Neural crest cell (in vitro differentiated cells): ENCODE results near the gene CFDP1. TPM values are rescaled to one million over a fixed set of nuclear protein-coding genes. Genes with fewer than 3 reads are reported as not detected.
A peak's percentile ranks its signal among the peaks of the same experiment; 100 is the strongest.

Experiments used
- DNase-seq: peaks from one replicate; pipeline ENCODE4 v3.0.0; 2021; ENCODE audit warnings: low read depth, mixed read lengths, low spot score
- H3K27ac Mint-ChIP-seq: one replicate; pipeline ENCODE4 v1.8.0; 2021; ENCODE audit warnings: mild to moderate bottlenecking, mixed read lengths; ENCODE audit not compliant: unreplicated experiment
- H3K27me3 Mint-ChIP-seq: 2 replicates; pipeline ENCODE4 v1.8.0; 2021; ENCODE audit warnings: low read depth, mild to moderate bottlenecking, mixed read lengths
- H3K36me3 Mint-ChIP-seq: 2 replicates; pipeline ENCODE4 v1.8.0; 2021; ENCODE audit warnings: low read depth, mild to moderate bottlenecking, mixed read lengths
- H3K4me1 Mint-ChIP-seq: 2 replicates; pipeline ENCODE4 v1.8.0; 2021; ENCODE audit warnings: mixed read lengths
- H3K4me3 Mint-ChIP-seq: one replicate; pipeline ENCODE4 v1.8.0; 2021; ENCODE audit warnings: mild to moderate bottlenecking, mixed read lengths
- H3K9me3 Mint-ChIP-seq: 2 replicates; pipeline ENCODE4 v1.8.0; 2021; ENCODE audit warnings: mixed read lengths
- CTCF ChIP-seq: fragments of 200-600 bp; sonication (generic); conservative IDR thresholded peaks from 2 replicates; pipeline ENCODE4 v1.5.0; 2021; ENCODE audit warnings: antibody characterized with exemption, mild to moderate bottlenecking
- total RNA-seq: library from RNA; stranded (reverse); gene quantifications from 2 replicates; pipeline ENCODE4 v1.2.1, GENCODE V29; 2021

Gene CFDP1
- total RNA-seq, 1 donor from 2014 or later = 99.8 TPM

- Mint-ChIP-seq H3K27ac (peak overlapping the region; percentile 28), H3K36me3 (no peaks in the 10 kb centered on the region), H3K27me3 (no peaks in the 10 kb centered on the region), H3K4me1 (peaks cover 38% of the 10 kb centered on the region), H3K9me3 (no peaks in the 10 kb centered on the region), H3K4me3 (peak overlapping the region; percentile 91)
- no peak for DNase-seq
- no peak for TF ChIP-seq CTCF
These were observed 168.8 kb downstream of the CFDP1 start for GRCh38 chr16:75264457-75264998.

- TF ChIP-seq CTCF = no peak
- Mint-ChIP-seq H3K27me3 (no peaks in the 10 kb centered on the region), H3K9me3 (no peaks in the 10 kb centered on the region), H3K27ac (no peak overlapping the region), H3K36me3 (no peaks in the 10 kb centered on the region), H3K4me1 (peaks cover 38% of the 10 kb centered on the region), H3K4me3 (peak overlapping the region; percentile 91)
- DNase-seq = no peak
These were observed 169.3 kb downstream of the CFDP1 start for GRCh38 chr16:75263963-75264445.

- H3K27me3 Mint-ChIP-seq = no peaks in the 10 kb centered on the region
- peaks cover 39% of the 10 kb centered on the region for H3K4me1 Mint-ChIP-seq
- H3K27ac Mint-ChIP-seq = no peak overlapping the region
- no peaks in the 10 kb centered on the region for H3K9me3 Mint-ChIP-seq
- no peak for DNase-seq
- no peaks in the 10 kb centered on the region for H3K36me3 Mint-ChIP-seq
- no peak for TF ChIP-seq CTCF
- H3K4me3 Mint-ChIP-seq = peak overlapping the region; percentile 91
These were observed 169.9 kb downstream of the CFDP1 start for GRCh38 chr16:75263291-75263962.

GRCh38 chr16:75262800-75263127 is 170.5 kb downstream of the CFDP1 start:
- H3K9me3 Mint-ChIP-seq = no peaks in the 10 kb centered on the region
- no peak for TF ChIP-seq CTCF
- DNase-seq = no peak
- H3K27me3 Mint-ChIP-seq = no peaks in the 10 kb centered on the region
- peak overlapping the region; percentile 91 for H3K4me3 Mint-ChIP-seq
- peaks cover 46% of the 10 kb centered on the region for H3K4me1 Mint-ChIP-seq
- H3K36me3 Mint-ChIP-seq = no peaks in the 10 kb centered on the region
- no peak overlapping the region for H3K27ac Mint-ChIP-seq

- Mint-ChIP-seq H3K4me3 (peak overlapping the region; percentile 91), H3K9me3 (no peaks in the 10 kb centered on the region), H3K27ac (no peak overlapping the region), H3K4me1 (peaks cover 51% of the 10 kb centered on the region), H3K36me3 (no peaks in the 10 kb centered on the region), H3K27me3 (no peaks in the 10 kb centered on the region)
- no peak for DNase-seq
- no peak for TF ChIP-seq CTCF
These were observed 171.1 kb downstream of the CFDP1 start for GRCh38 chr16:75262104-75262799.
